Ovary (tissue), 9 donors: ENCODE measurements around the gene TMEM235. TPM values are rescaled to one million over a fixed set of nuclear protein-coding genes. Genes with fewer than 3 reads are reported as not detected.

ENCODE experiments used
- DNase-seq, 5 donors: peaks; one replicate each; pipeline ENCODE4 v3.0.0-alpha.2; 2019 to 2020
- H3K27ac ChIP-seq, 2 donors: fragments of 200-600 bp; one replicate each; pipeline versions ENCODE4 v1.5.1 to v1.8.0; 2019 to 2022
- H3K27me3 ChIP-seq: fragments of 200-600 bp; one replicate; pipeline ENCODE4 v1.8.0; 2022
- H3K36me3 ChIP-seq: fragments of 200-600 bp; sonication (generic); one replicate; pipeline ENCODE4 v1.5.1; 2019
- H3K4me1 ChIP-seq: one replicate; pipeline ENCODE4 v1.8.1; 2013; ENCODE audit warnings: mild to moderate bottlenecking, moderate library complexity; ENCODE audit not compliant: insufficient read depth
- H3K4me3 ChIP-seq: fragments of 200-600 bp; sonication (generic); one replicate; pipeline ENCODE4 v1.5.1; 2017
- H3K9me3 ChIP-seq, 2 donors: fragments of 200-600 bp in 1 of 2; sonication (generic) in 1 of 2; one replicate each; pipeline versions ENCODE4 v1.5.1 to v1.8.1; 2013 to 2019; ENCODE audit warnings: mild to moderate bottlenecking in 1 of 2, moderate library complexity in 1 of 2
- CTCF ChIP-seq, 3 donors: fragments of 450-650 bp in 2 of 3; fragments of 200-600 bp in 1 of 3; IDR thresholded peaks; one replicate each; pipeline versions ENCODE4 v1.5.1 to v1.8.0; 2016 to 2022; ENCODE audit warnings: antibody characterized with exemption in 3 of 3, mild to moderate bottlenecking in 1 of 3
- EP300 ChIP-seq: sonication (generic); formaldehyde crosslinking; IDR thresholded peaks from one replicate; pipeline ENCODE4 v1.6.1; 2017; ENCODE audit warnings: antibody characterized with exemption
- POLR2A ChIP-seq: fragments of 450-650 bp; IDR thresholded peaks from one replicate; pipeline ENCODE4 v1.6.1; 2017; ENCODE audit warnings: antibody characterized with exemption, mild to moderate bottlenecking, moderate library complexity
- WGBS, 3 donors: extraction: QIAGEN DNeasy Blood & Tissue Kit in 1 of 3; methylation state at CpG; one replicate each; pipeline versions ENCODE4 v1.1.5 to v1.1.7; 2013 to 2017; 5-methylcytosine and 5-hydroxymethylcytosine counted together
- intact Hi-C, 4 donors: fragments of 100-400 bp; cut with DNase I; formaldehyde crosslinking; loops; one replicate each; pipeline versions ENCODE4 v1.11.0 to v1.15.1; 2022 to 2023
- polyA plus RNA-seq, 2 donors: library from polyadenylated mRNA; stranded (reverse); fragments of 200-250 nt in 1 of 2; fragments of 350-450 nt in 1 of 2; fragmentation: Illumina TruSeq in 1 of 2; extraction: RNeasy Lipid Tissue Mini Kit (QIAGEN cat#74804) in 1 of 2; gene quantifications; one replicate each; pipeline ENCODE4 v1.2.3, GENCODE V29; 2013 to 2014
- total RNA-seq, 7 donors: library from RNA; depleted of rRNA in 2 of 7; stranded (reverse); fragments of >200 nt in 2 of 7; fragmentation: NEBNext Ultra II Directional in 3 of 7; extraction: Animal tissue kit (Norgen Biotek cat#: 25700) in 3 of 7; gene quantifications; one replicate each; pipeline versions ENCODE4 v1.1.0 to v1.2.4, GENCODE V29; 2016 to 2023
- donor health status: DM: no; HTN: no; CAD: no; lungs with moderate emphysema.
- donor health status: DM: no; HTN: no; CAD: no.
- donor health status: Bipolar disorder and iron deficiency.
- donor health status: DM: yes; HTN: yes; CAD: no.
- donor health status: DM: no; HTN: no; CAD: no.
- donor health status: DM: yes; HTN: yes; CAD: no.

Gene TMEM235
- total and polyA plus RNA-seq, 9 donors, result 0.07 TPM; not detected in 8

- no peak for TF ChIP-seq POLR2A
- no peaks in the 10 kb centered on the region for H3K36me3 ChIP-seq
- H3K4me1 ChIP-seq, result peaks cover 1% of the 10 kb centered on the region
- H3K9me3 ChIP-seq, result no peaks in the 10 kb centered on the region
- H3K4me3 ChIP-seq, result no peak overlapping the region
- DNase-seq, result no peak
- intact Hi-C loops, result loop anchor here in 1 of 4 donors (1.0 kb wide), 1 partner anchor 31 kb away; no protein-coding TSS in a partner anchor
- no peaks in the 10 kb centered on the region for H3K27me3 ChIP-seq
- 75 to 84% (median 79%) methylated on average over 11 of the region's 11 CpGs for WGBS, 3 donors
- H3K27ac ChIP-seq, result no peak overlapping the region
Measured at GRCh38 chr17:78211032-78211431, 20.4 kb upstream of the TMEM235 start.

DNA sequence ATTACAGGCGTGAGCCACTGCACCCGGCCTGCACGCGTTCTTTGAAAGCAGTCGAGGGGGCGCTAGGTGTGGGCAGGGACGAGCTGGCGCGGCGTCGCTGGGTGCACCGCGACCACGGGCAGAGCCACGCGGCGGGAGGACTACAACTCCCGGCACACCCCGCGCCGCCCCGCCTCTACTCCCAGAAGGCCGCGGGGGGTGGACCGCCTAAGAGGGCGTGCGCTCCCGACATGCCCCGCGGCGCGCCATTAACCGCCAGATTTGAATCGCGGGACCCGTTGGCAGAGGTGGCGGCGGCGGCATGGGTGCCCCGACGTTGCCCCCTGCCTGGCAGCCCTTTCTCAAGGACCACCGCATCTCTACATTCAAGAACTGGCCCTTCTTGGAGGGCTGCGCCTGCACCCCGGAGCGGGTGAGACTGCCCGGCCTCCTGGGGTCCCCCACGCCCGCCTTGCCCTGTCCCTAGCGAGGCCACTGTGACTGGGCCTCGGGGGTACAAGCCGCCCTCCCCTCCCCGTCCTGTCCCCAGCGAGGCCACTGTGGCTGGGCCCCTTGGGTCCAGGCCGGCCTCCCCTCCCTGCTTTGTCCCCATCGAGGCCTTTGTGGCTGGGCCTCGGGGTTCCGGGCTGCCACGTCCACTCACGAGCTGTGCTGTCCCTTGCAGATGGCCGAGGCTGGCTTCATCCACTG is 17.3 kb upstream of the TMEM235 start, which contains the start of gene BIRC5:
Gene BIRC5 (plus strand): TSS at position 238 of the 690 bp plus-strand sequence. CDS start 64 bp downstream, at position 302.
- peak within 1 kb of the TSS; percentile 28 for H3K4me3 ChIP-seq
- no peaks in the 10 kb centered on the region for H3K36me3 ChIP-seq
- H3K27me3 ChIP-seq, result no peaks in the 10 kb centered on the region
- peak; percentile 84 to 93 (median 90) for DNase-seq
- WGBS, 3 donors, result 0 to 1% (median 0%) methylated on average over 32 to 60 of the region's 60 CpGs
- intact Hi-C loops, result no loop called here
- H3K4me1 ChIP-seq, result peaks cover 1% of the 10 kb centered on the region
- H3K9me3 ChIP-seq, result no peaks in the 10 kb centered on the region
- TF ChIP-seq CTCF (IDR thresholded peaks at IDR 0.05) (no peak), POLR2A (no peak), EP300 (no peak)
- H3K27ac ChIP-seq, result no peak within 1 kb of the TSS

GRCh38 chr17:78214706-78215061 is 16.7 kb upstream of the TMEM235 start:
- TF ChIP-seq POLR2A, result no peak
- no peak for TF ChIP-seq CTCF (IDR thresholded peaks at IDR 0.05)
- no peak for TF ChIP-seq EP300
- H3K27ac ChIP-seq, result no peak overlapping the region
- H3K36me3 ChIP-seq, result no peaks in the 10 kb centered on the region
- WGBS, 3 donors, result 6 to 13% (median 10%) methylated on average over 5 of the region's 5 CpGs
- no peak for DNase-seq
- H3K9me3 ChIP-seq, result no peaks in the 10 kb centered on the region
- H3K4me3 ChIP-seq, result no peak overlapping the region
- H3K4me1 ChIP-seq, result peaks cover 1% of the 10 kb centered on the region
- H3K27me3 ChIP-seq, result no peaks in the 10 kb centered on the region
- intact Hi-C loops, result no loop called here

DNA sequence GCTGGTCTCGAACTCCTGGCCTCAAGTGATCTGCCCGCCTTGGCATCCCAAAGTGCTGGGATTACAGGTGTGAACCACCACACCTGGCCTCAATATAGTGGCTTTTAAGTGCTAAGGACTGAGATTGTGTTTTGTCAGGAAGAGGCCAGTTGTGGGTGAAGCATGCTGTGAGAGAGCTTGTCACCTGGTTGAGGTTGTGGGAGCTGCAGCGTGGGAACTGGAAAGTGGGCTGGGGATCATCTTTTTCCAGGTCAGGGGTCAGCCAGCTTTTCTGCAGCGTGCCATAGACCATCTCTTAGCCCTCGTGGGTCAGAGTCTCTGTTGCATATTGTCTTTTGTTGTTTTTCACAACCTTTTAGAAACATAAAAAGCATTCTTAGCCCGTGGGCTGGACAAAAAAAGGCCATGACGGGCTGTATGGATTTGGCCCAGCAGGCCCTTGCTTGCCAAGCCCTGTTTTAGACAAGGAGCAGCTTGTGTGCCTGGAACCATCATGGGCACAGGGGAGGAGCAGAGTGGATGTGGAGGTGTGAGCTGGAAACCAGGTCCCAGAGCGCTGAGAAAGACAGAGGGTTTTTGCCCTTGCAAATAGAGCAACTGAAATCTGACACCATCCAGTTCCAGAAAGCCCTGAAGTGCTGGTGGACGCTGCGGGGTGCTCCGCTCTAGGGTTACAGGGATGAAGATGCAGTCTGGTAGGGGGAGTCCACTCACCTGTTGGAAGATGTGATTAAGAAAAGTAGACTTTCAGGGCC is 11.9 kb upstream of the TMEM235 start:
- H3K27me3 ChIP-seq, result no peaks in the 10 kb centered on the region
- no peaks in the 10 kb centered on the region for H3K9me3 ChIP-seq
- no peaks in the 10 kb centered on the region for H3K36me3 ChIP-seq
- no peaks in the 10 kb centered on the region for H3K4me1 ChIP-seq
- intact Hi-C loops, result no loop called here
- H3K27ac ChIP-seq, result no peak overlapping the region
- DNase-seq, result no peak
- no peak for TF ChIP-seq POLR2A
- no peak for TF ChIP-seq EP300
- no peak for TF ChIP-seq CTCF (IDR thresholded peaks at IDR 0.05)
- H3K4me3 ChIP-seq, result no peak overlapping the region
- 80 to 88% (median 87%) methylated on average over 11 of the region's 11 CpGs for WGBS, 3 donors

DNA sequence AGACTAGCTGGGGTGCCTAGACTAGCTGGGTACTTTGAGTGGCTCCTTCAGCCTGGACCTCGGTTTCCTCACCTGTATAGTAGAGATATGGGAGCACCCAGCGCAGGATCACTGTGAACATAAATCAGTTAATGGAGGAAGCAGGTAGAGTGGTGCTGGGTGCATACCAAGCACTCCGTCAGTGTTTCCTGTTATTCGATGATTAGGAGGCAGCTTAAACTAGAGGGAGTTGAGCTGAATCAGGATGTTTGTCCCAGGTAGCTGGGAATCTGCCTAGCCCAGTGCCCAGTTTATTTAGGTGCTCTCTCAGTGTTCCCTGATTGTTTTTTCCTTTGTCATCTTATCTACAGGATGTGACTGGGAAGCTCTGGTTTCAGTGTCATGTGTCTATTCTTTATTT is 8.4 kb upstream of the TMEM235 start:
- Histone ChIP-seq H3K9me3 (no peaks in the 10 kb centered on the region), H3K4me1 (no peaks in the 10 kb centered on the region), H3K36me3 (no peaks in the 10 kb centered on the region), H3K4me3 (no peak overlapping the region), H3K27me3 (no peaks in the 10 kb centered on the region), H3K27ac (no peak overlapping the region)
- 86 to 90% (median 87%) methylated on average over 4 of the region's 4 CpGs for WGBS, 3 donors
- DNase-seq, result no peak
- no peak for TF ChIP-seq POLR2A
- no peak for TF ChIP-seq EP300
- no peak for TF ChIP-seq CTCF (IDR thresholded peaks at IDR 0.05)
- intact Hi-C loops, result no loop called here
